ENCODE results near the gene ACTR6. TPM values are rescaled to one million over a fixed set of nuclear protein-coding genes. Genes with fewer than 3 reads are reported as not detected.
"Not testable (repeated sequence)": the region's sequence is repeated elsewhere in the genome, so short reads cannot be mapped to it uniquely, and the experiment has no call there.

The ACTR6 gene
- total and polyA plus RNA-seq, 9 donors: 18.1 to 22.4 (median 19.6) TPM

- H3K9me3 ChIP-seq (replicated peaks; ENCODE audit: control insufficient read depth, low read depth, low read length): no peaks in the 10 kb centered on the region
- no peak overlapping the region for H3K27ac ChIP-seq (ENCODE audit: low read length)
- DNase-seq: no peak
- H3K4me3 ChIP-seq (ENCODE audit: low read length): no peak overlapping the region
- WGBS (ENCODE audit: insufficient coverage): 100% methylated on average over 3 of the region's 4 CpGs
- H3K36me3 ChIP-seq (ENCODE audit: control insufficient read depth, insufficient read depth, low read length): peaks cover 19% of the 10 kb centered on the region
- no peaks in the 10 kb centered on the region for H3K27me3 ChIP-seq (ENCODE audit: control insufficient read depth, insufficient read depth, low read length)
- no peaks in the 10 kb centered on the region for H3K4me1 ChIP-seq (ENCODE audit: control insufficient read depth, insufficient read depth, low read length)
These were observed 15.7 kb downstream of the ACTR6 start for GRCh38 chr12:100216337-100216736.

GRCh38 chr12:100219328-100220109 lies 18.9 kb downstream of the ACTR6 start:
- DNase-seq: no peak
- Histone ChIP-seq H3K27me3 (ENCODE audit: control insufficient read depth, insufficient read depth, low read length) (no peaks in the 10 kb centered on the region), H3K4me1 (ENCODE audit: control insufficient read depth, insufficient read depth, low read length) (no peaks in the 10 kb centered on the region), H3K27ac (ENCODE audit: low read length) (no peak overlapping the region), H3K9me3 (replicated peaks; ENCODE audit: control insufficient read depth, low read depth, low read length) (no peaks in the 10 kb centered on the region), H3K4me3 (ENCODE audit: low read length) (no peak overlapping the region), H3K36me3 (ENCODE audit: control insufficient read depth, insufficient read depth, low read length) (peaks cover 12% of the 10 kb centered on the region)
- WGBS (ENCODE audit: insufficient coverage): 100% methylated on average over 1 of the region's 5 CpGs

GRCh38 chr12:100221523-100221922 lies 20.9 kb downstream of the ACTR6 start:
- Histone ChIP-seq H3K27ac (ENCODE audit: low read length) (no peak overlapping the region), H3K4me3 (ENCODE audit: low read length) (no peak overlapping the region), H3K27me3 (ENCODE audit: control insufficient read depth, insufficient read depth, low read length) (no peaks in the 10 kb centered on the region), H3K36me3 (ENCODE audit: control insufficient read depth, insufficient read depth, low read length) (peaks cover 13% of the 10 kb centered on the region), H3K9me3 (replicated peaks; ENCODE audit: control insufficient read depth, low read depth, low read length) (no peaks in the 10 kb centered on the region), H3K4me1 (ENCODE audit: control insufficient read depth, insufficient read depth, low read length) (no peaks in the 10 kb centered on the region)
- no peak for DNase-seq
- no CpG with 5 or more reads among the region's 3 CpGs for WGBS (ENCODE audit: insufficient coverage)

GRCh38 chr12:100222173-100222572 lies 21.6 kb downstream of the ACTR6 start:
- DNase-seq; H3K27ac ChIP-seq (ENCODE audit: low read length); H3K9me3 ChIP-seq (replicated peaks; ENCODE audit: control insufficient read depth, low read depth, low read length); H3K4me1 ChIP-seq (ENCODE audit: control insufficient read depth, insufficient read depth, low read length); H3K27me3 ChIP-seq (ENCODE audit: control insufficient read depth, insufficient read depth, low read length); H3K4me3 ChIP-seq (ENCODE audit: low read length): not testable (repeated sequence)
- WGBS (ENCODE audit: insufficient coverage): 88% methylated on average over 2 of the region's 6 CpGs
- H3K36me3 ChIP-seq (ENCODE audit: control insufficient read depth, insufficient read depth, low read length): peaks cover 13% of the 10 kb centered on the region

- Histone ChIP-seq H3K4me3 (ENCODE audit: low read length) (no peak overlapping the region), H3K36me3 (ENCODE audit: control insufficient read depth, insufficient read depth, low read length) (peaks cover 7% of the 10 kb centered on the region), H3K4me1 (ENCODE audit: control insufficient read depth, insufficient read depth, low read length) (no peaks in the 10 kb centered on the region), H3K27me3 (ENCODE audit: control insufficient read depth, insufficient read depth, low read length) (no peaks in the 10 kb centered on the region), H3K27ac (ENCODE audit: low read length) (no peak overlapping the region), H3K9me3 (replicated peaks; ENCODE audit: control insufficient read depth, low read depth, low read length) (no peaks in the 10 kb centered on the region)
- no peak for DNase-seq
These were observed 24.9 kb downstream of the ACTR6 start for GRCh38 chr12:100225491-100225890.

- Histone ChIP-seq H3K36me3 (ENCODE audit: control insufficient read depth, insufficient read depth, low read length) (peaks cover 3% of the 10 kb centered on the region), H3K9me3 (replicated peaks; ENCODE audit: control insufficient read depth, low read depth, low read length) (no peaks in the 10 kb centered on the region), H3K27ac (ENCODE audit: low read length) (no peak overlapping the region), H3K27me3 (ENCODE audit: control insufficient read depth, insufficient read depth, low read length) (no peaks in the 10 kb centered on the region), H3K4me1 (ENCODE audit: control insufficient read depth, insufficient read depth, low read length) (peaks cover 1% of the 10 kb centered on the region), H3K4me3 (ENCODE audit: low read length) (no peak overlapping the region)
- no peak for DNase-seq
- 89% methylated on average over 4 of the region's 5 CpGs for WGBS (ENCODE audit: insufficient coverage)
These were observed 28.5 kb downstream of the ACTR6 start for GRCh38 chr12:100229036-100229635.

GRCh38 chr12:100229876-100230275 lies 29.3 kb downstream of the ACTR6 start:
- Histone ChIP-seq H3K9me3 (replicated peaks; ENCODE audit: control insufficient read depth, low read depth, low read length) (no peaks in the 10 kb centered on the region), H3K36me3 (ENCODE audit: control insufficient read depth, insufficient read depth, low read length) (no peaks in the 10 kb centered on the region), H3K27ac (ENCODE audit: low read length) (no peak overlapping the region), H3K4me3 (ENCODE audit: low read length) (no peak overlapping the region), H3K4me1 (ENCODE audit: control insufficient read depth, insufficient read depth, low read length) (peaks cover 3% of the 10 kb centered on the region), H3K27me3 (ENCODE audit: control insufficient read depth, insufficient read depth, low read length) (no peaks in the 10 kb centered on the region)
- no peak for DNase-seq
- 100% methylated on average over 1 of the region's 4 CpGs for WGBS (ENCODE audit: insufficient coverage)

- not testable (repeated sequence) for H3K9me3 ChIP-seq (replicated peaks; ENCODE audit: control insufficient read depth, low read depth, low read length); H3K4me3 ChIP-seq (ENCODE audit: low read length); H3K27me3 ChIP-seq (ENCODE audit: control insufficient read depth, insufficient read depth, low read length); H3K4me1 ChIP-seq (ENCODE audit: control insufficient read depth, insufficient read depth, low read length); H3K27ac ChIP-seq (ENCODE audit: low read length); H3K36me3 ChIP-seq (ENCODE audit: control insufficient read depth, insufficient read depth, low read length); DNase-seq
- 75% methylated on average over 2 of the region's 3 CpGs for WGBS (ENCODE audit: insufficient coverage)
These were observed 31.3 kb downstream of the ACTR6 start for GRCh38 chr12:100231873-100232272.

GRCh38 chr12:100234166-100234565 lies 33.6 kb downstream of the ACTR6 start:
- Histone ChIP-seq H3K36me3 (ENCODE audit: control insufficient read depth, insufficient read depth, low read length) (no peaks in the 10 kb centered on the region), H3K4me3 (ENCODE audit: low read length) (no peak overlapping the region), H3K27me3 (ENCODE audit: control insufficient read depth, insufficient read depth, low read length) (no peaks in the 10 kb centered on the region), H3K27ac (ENCODE audit: low read length) (no peak overlapping the region), H3K9me3 (replicated peaks; ENCODE audit: control insufficient read depth, low read depth, low read length) (no peaks in the 10 kb centered on the region), H3K4me1 (ENCODE audit: control insufficient read depth, insufficient read depth, low read length) (peaks cover 3% of the 10 kb centered on the region)
- WGBS (ENCODE audit: insufficient coverage): 20% methylated on average over 3 of the region's 3 CpGs
- peak; percentile 58 for DNase-seq

GRCh38 chr12:100234591-100235304 lies 34.1 kb downstream of the ACTR6 start:
- H3K4me3 ChIP-seq (ENCODE audit: low read length): no peak overlapping the region
- H3K27ac ChIP-seq (ENCODE audit: low read length): no peak overlapping the region
- no peaks in the 10 kb centered on the region for H3K27me3 ChIP-seq (ENCODE audit: control insufficient read depth, insufficient read depth, low read length)
- H3K36me3 ChIP-seq (ENCODE audit: control insufficient read depth, insufficient read depth, low read length): no peaks in the 10 kb centered on the region
- no peaks in the 10 kb centered on the region for H3K9me3 ChIP-seq (replicated peaks; ENCODE audit: control insufficient read depth, low read depth, low read length)
- H3K4me1 ChIP-seq (ENCODE audit: control insufficient read depth, insufficient read depth, low read length): peaks cover 3% of the 10 kb centered on the region
- WGBS (ENCODE audit: insufficient coverage): no CpG with 5 or more reads among the region's 7 CpGs
- DNase-seq: peak; percentile 74
